Esophagus muscularis mucosa (tissue), 4 donors: ENCODE results near the gene HSPG2. TPM values are rescaled to one million over a fixed set of nuclear protein-coding genes. Genes with fewer than 3 reads are reported as not detected.

Source experiments
- DNase-seq: peaks from one replicate; pipeline ENCODE4 v3.0.0-alpha.2; 2017; ENCODE audit errors: extremely low spot score
- H3K27ac ChIP-seq, 4 donors: fragments of 200-600 bp; sonication (generic); replicated peaks in 1 of 4; 1 replicate in 3 of 4; 2 replicates in 1 of 4; pipeline ENCODE4 v1.5.1; 2016 to 2019; ENCODE audit warnings: mild to moderate bottlenecking in 1 of 4
- H3K27me3 ChIP-seq, 4 donors: fragments of 200-600 bp; sonication (generic); one replicate each; pipeline versions ENCODE4 v1.5.1 to v1.6.0; 2016 to 2019
- H3K36me3 ChIP-seq, 4 donors: fragments of 200-600 bp; sonication (generic); one replicate each; pipeline ENCODE4 v1.5.1; 2016 to 2019
- H3K4me1 ChIP-seq, 4 donors: fragments of 200-600 bp; sonication (generic); one replicate each; pipeline ENCODE4 v1.5.1; 2016 to 2019
- H3K4me3 ChIP-seq, 4 donors: fragments of 200-600 bp; sonication (generic); 1 replicate in 2 of 4; 2 replicates in 2 of 4; pipeline ENCODE4 v1.5.1; 2016 to 2019; ENCODE audit warnings: mild to moderate bottlenecking in 4 of 4, moderate library complexity in 1 of 4
- H3K9me3 ChIP-seq, 4 donors: fragments of 200-600 bp; sonication (generic); 1 replicate in 3 of 4; 2 replicates in 1 of 4; pipeline ENCODE4 v1.5.1; 2016 to 2019
- CTCF ChIP-seq, 3 experiments: fragments of 200-600 bp in 2 of 3; fragments of 450-650 bp in 1 of 3; sonication (generic) in 2 of 3; IDR thresholded peaks; one replicate each; pipeline ENCODE4 v1.5.1; 2017 to 2019; ENCODE audit warnings: antibody characterized with exemption in 3 of 3, mild to moderate bottlenecking in 2 of 3, moderate library complexity in 1 of 3
- EP300 ChIP-seq: sonication (generic); formaldehyde crosslinking; IDR thresholded peaks from one replicate; pipeline ENCODE4 v1.6.1; 2017; ENCODE audit warnings: antibody characterized with exemption
- POLR2A ChIP-seq: fragments of 450-650 bp; IDR thresholded peaks from one replicate; pipeline ENCODE4 v1.6.1; 2017; ENCODE audit warnings: antibody characterized with exemption, moderate library complexity, mild to moderate bottlenecking, low read depth
- POLR2AphosphoS5 ChIP-seq, 2 donors: sonication (generic); formaldehyde crosslinking; IDR thresholded peaks; one replicate each; pipeline ENCODE4 v1.6.1; 2017; ENCODE audit warnings: antibody characterized with exemption in 2 of 2
- WGBS: methylation state at CpG from one replicate; pipeline ENCODE4 v1.1.5; 2018; 5-methylcytosine and 5-hydroxymethylcytosine counted together
- intact Hi-C: fragments of 100-400 bp; cut with DNase I; formaldehyde crosslinking; loops from one replicate; pipeline ENCODE4 v1.15.1; 2023
- total RNA-seq, 4 donors: library from RNA; depleted of rRNA; stranded (reverse); fragments of >200 nt; gene quantifications; one replicate each; pipeline versions ENCODE4 v1.1.0 to v1.2.1, GENCODE V29; 2016

Gene HSPG2
- total RNA-seq, 4 donors from 2014 or later = 414 to 1,199 (median 595) TPM

GRCh38 chr1:21894034-21894881 is 42.9 kb downstream of the HSPG2 start:
- H3K4me1 ChIP-seq = peaks cover 63 to 79% (median 75%) of the 10 kb centered on the region in 4 donors
- no peaks in the 10 kb centered on the region for H3K27me3 ChIP-seq
- intact Hi-C loops = no loop called here
- peak overlapping the region; percentile 93 to 99 (median 98) for H3K27ac ChIP-seq
- DNase-seq = no peak
- TF ChIP-seq POLR2A (no peak), CTCF (IDR thresholded peaks at IDR 0.05) (no peak), POLR2AphosphoS5 (IDR thresholded peaks at IDR 0.05) (peak in 1 of 2 donors; percentile 27), EP300 (no peak)
- peaks cover 28 to 75% (median 68%) of the 10 kb centered on the region in 4 donors for H3K36me3 ChIP-seq
- H3K4me3 ChIP-seq = no peak overlapping the region
- H3K9me3 ChIP-seq = no peaks in the 10 kb centered on the region
- WGBS = 45% methylated on average over 5 of the region's 11 CpGs

DNA sequence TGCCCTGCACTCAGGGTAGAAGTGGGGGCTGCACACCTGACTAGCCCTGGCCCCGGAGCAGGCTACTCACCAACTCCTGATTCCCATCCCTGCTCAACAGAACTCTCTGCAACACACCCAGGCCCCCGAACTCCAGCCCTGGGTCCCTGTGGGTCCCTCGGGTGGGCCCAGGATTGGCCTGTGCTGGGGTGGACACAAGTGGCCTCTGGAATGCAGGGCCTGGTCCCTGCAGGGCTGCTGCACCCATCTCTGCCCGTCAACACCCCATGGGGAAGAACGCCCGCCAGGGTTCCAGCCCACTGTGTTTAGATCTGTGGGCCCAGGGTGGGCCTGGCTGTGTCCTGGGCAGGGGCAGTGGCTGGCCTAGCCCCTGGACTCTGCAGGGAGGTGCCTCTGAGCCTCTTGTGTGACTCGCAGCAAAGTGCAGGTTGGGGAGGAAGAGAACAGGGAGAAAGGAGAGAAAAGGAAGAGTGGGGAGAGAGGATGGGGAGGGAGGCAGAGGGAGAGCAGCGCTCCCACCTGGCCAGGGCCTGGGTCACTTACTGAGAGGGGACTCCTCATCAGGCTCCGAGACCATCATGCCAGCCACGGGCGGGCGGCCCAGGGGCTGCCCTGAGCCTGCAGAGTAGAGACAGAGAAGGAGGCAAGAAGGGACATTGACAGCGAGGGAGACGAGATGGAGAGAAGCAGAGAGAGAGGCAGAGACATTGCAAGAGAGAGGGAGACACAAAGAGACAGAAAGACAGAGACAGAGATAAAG is 43.9 kb downstream of the HSPG2 start:
- Histone ChIP-seq H3K27ac (peak overlapping the region; percentile 93 to 99 (median 98)), H3K27me3 (no peaks in the 10 kb centered on the region), H3K4me3 (no peak overlapping the region), H3K36me3 (peaks cover 37 to 86% (median 76%) of the 10 kb centered on the region in 4 donors), H3K9me3 (no peaks in the 10 kb centered on the region), H3K4me1 (peaks cover 53 to 69% (median 65%) of the 10 kb centered on the region in 4 donors)
- DNase-seq = no peak
- no peak for TF ChIP-seq POLR2A
- TF ChIP-seq CTCF (IDR thresholded peaks at IDR 0.05) = no peak
- no peak for TF ChIP-seq EP300
- no peak for TF ChIP-seq POLR2AphosphoS5 (IDR thresholded peaks at IDR 0.05)
- 82% methylated on average over 14 of the region's 14 CpGs for WGBS
- intact Hi-C loops = no loop called here

GRCh38 chr1:21891621-21892479 is 45.3 kb downstream of the HSPG2 start:
- H3K36me3 ChIP-seq = peaks cover 50 to 96% (median 89%) of the 10 kb centered on the region in 4 donors
- no peaks in the 10 kb centered on the region for H3K9me3 ChIP-seq
- H3K4me3 ChIP-seq = no peak overlapping the region
- intact Hi-C loops = no loop called here
- no peak for TF ChIP-seq EP300
- TF ChIP-seq CTCF (IDR thresholded peaks at IDR 0.05) = no peak
- TF ChIP-seq POLR2AphosphoS5 (IDR thresholded peaks at IDR 0.05) = no peak
- no peak for TF ChIP-seq POLR2A
- H3K4me1 ChIP-seq = peaks cover 39 to 55% (median 51%) of the 10 kb centered on the region in 4 donors
- WGBS = 82% methylated on average over 8 of the region's 20 CpGs
- H3K27me3 ChIP-seq = no peaks in the 10 kb centered on the region
- no peak for DNase-seq
- peak overlapping the region; percentile 93 to 99 (median 98) for H3K27ac ChIP-seq

- peak overlapping the region; percentile 66 to 99 (median 82) for H3K27ac ChIP-seq
- WGBS = 82% methylated on average over 6 of the region's 6 CpGs
Observed at GRCh38 chr1:21891081-21891480, 46.0 kb downstream of the HSPG2 start.

More at GRCh38 chr1:21891081-21891480, 46.0 kb downstream of the HSPG2 start:
- TF ChIP-seq EP300 = no peak
- no peak for TF ChIP-seq POLR2AphosphoS5 (IDR thresholded peaks at IDR 0.05)
- TF ChIP-seq POLR2A = no peak
- TF ChIP-seq CTCF (IDR thresholded peaks at IDR 0.05) = no peak
- Histone ChIP-seq H3K27me3 (no peaks in the 10 kb centered on the region), H3K36me3 (peaks cover 58 to 99% (median 96%) of the 10 kb centered on the region in 4 donors), H3K4me3 (no peak overlapping the region), H3K9me3 (no peaks in the 10 kb centered on the region), H3K4me1 (peaks cover 32 to 48% (median 43%) of the 10 kb centered on the region in 4 donors)
- no peak for DNase-seq
- intact Hi-C loops = no loop called here
